GM19452 (cell line): ENCODE results near the gene CAMTA2.
A peak's percentile ranks its signal among the peaks of the same experiment; 100 is the strongest.

Source experiments
- ATAC-seq: cut with Tn5 transposase; IDR thresholded peaks from one replicate; pipeline ENCODE4 v1.9.1; 2021; ENCODE audit not compliant: unreplicated experiment

Gene CAMTA2

DNA sequence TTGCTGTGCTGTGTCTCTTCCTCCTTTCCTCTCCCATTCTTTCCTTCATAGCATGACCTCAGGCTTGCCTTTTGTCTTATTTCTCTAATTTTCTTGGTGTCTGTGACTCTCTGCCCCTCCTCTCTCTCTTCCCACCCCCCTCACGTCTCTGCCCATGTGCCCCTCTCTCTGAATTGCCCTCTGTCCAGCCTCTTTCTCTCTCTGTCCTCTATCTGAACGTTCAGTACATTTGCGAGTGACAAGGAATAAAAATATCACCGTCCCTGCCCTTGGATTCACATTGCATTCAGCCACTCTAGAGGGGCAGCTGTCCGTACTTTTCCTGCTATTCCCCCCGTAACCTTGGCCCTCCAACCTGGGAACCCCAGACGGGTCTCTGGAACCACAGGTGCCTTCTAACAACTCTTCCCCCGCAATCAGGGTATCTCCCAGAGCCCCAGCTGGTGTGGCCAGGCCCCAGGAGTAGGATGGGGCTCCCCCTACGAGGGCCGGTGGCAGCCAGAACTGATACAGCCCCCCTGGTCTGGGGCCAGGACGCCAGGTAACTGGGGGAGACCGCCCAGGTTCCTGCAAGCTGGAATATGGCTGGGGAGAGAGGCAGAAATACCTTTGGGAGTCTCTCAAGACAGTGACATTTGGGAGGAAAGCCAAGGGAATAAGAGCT is 12.1 kb upstream of the CAMTA2 start:
- ATAC-seq = no peak

DNA sequence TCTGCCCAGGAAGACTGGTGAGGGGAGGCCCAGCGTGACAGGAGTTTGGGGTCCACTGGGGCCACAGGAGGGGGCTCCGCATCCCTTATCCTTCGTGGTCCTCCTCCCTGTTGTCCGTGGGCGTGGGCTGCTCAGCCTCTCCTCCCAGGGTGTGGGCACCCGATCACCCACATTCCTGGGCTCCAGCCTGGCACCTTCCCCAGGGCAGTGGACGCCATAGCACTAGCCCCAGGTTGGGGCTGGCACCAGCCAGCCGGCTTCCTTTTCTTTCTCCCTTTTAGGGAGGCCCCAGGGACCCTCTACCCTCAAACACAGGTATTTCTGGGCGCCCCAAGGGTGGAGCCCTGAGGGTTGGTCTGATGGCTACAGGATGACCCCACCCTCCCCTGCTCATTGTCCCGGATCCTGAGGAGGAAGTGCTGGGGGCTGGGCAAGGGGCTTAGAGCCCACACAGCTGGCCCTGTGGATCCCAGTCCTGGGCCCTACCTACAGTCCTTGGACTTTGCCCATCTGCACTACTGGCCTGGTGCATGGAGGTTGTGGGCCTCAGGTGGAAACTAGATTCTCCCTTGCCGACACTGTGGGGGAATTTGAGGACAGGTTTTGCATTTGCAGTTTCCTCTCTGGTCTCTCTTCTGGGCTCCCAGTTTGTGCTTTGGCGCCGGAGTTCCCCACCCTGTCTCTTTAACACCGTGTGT is 11.4 kb upstream of the CAMTA2 start:
- ATAC-seq = no peak

DNA sequence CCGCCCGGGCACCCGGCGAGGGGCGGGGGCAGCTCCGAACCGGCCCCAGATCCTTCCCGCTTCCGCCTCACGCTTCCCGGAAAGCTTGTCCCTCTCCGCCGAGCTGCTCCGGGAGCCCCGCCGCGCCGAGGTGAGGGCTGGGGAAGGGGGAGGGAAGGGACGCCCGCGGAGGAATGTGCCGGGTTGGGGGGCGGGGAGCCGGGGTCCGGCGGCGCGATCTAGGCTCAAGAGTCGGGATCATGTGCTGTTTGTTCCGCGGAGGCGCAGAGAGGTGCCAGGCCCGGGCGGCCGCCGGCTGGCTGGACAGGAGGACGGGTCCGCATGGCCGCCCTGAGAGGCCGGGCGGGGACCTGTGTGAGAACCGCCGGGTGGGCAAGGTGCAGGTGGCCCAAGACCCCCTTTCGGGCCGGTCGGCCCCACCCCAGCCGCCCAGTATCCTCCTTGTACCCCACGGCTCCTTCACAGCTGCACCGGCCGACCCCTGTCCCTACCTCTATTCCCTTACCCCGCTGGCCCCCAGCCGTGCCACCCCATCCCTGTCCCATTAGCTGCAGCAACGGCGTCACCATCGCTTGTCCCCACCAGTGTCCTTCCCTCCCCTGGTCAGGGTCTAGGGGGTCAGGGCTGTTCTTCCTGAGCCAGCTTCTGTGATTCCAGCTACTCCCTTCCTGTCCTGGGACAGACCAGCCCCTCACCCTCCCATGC is 10.7 kb upstream of the CAMTA2 start:
- ATAC-seq = no peak

DNA sequence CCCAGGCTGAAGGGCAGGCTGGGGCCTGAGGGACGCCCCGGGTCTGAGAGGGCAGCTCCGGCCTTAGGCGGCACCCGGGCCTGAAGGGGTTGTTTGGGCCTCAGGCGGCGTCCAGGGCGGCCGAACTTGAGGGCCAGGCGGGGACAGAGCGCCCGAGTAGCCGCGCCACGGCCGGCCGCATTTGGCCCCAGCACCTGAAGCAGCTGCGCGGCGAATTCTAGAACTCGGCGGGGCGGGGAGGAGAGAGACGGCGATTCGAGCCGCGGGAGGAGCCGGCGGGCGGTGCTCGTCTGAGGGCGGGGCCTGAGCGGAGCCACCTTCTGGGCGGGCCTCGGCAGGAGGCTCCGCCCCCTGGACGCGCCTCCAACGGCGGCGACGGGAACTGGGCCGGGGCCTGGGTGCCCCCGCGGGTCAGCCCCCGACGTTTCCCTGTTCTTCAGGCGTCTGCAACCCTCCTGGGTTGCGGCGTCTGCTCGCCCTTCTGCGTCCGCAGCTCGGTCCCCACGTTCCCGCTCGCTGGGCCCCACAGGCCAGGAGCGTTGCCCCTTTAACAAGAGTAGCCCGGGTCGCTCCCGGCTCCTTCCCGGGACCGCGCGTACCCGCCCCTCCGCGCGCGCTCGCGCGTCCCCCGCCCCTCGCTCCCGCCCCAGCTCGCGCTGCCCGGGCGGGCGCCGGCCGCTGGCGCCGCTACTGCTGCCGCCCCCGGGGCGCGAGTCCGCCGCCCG is 10.0 kb upstream of the CAMTA2 start, which contains the start of the genes INCA1 and KIF1C:
Gene INCA1 (minus strand): TSS at position 221 of the 725 bp plus-strand sequence. CDS start 3,085 bp downstream, outside the sequence.
Gene KIF1C (plus strand): TSS at position 649 of the 725 bp plus-strand sequence. CDS start 2,297 bp downstream, outside the sequence.
- peak; percentile 83 for ATAC-seq

DNA sequence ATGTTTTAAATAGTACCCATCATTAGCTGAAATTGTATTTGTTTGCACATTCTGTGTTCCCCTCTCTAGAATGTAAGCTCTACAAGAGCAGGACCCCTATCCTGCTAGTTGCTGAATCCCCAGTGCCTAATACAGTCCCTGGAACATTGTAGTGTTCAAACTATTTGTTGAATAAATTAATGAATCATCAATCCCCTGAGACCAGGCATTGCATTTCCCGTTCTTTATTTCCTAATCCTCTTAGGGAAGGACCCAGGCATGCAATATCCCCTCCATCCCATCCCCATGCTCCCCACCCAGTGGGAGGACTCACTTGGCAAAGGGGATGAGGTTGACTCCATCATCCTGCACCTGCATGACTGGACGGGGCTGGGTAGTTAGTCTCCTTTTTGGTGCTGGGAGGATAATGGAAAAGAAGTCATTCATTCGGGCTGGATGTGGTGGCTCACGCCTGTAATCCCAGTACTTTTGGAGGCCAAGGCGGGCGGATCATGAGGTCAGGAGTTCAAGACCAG is 6.7 kb upstream of the CAMTA2 start:
- no peak for ATAC-seq

DNA sequence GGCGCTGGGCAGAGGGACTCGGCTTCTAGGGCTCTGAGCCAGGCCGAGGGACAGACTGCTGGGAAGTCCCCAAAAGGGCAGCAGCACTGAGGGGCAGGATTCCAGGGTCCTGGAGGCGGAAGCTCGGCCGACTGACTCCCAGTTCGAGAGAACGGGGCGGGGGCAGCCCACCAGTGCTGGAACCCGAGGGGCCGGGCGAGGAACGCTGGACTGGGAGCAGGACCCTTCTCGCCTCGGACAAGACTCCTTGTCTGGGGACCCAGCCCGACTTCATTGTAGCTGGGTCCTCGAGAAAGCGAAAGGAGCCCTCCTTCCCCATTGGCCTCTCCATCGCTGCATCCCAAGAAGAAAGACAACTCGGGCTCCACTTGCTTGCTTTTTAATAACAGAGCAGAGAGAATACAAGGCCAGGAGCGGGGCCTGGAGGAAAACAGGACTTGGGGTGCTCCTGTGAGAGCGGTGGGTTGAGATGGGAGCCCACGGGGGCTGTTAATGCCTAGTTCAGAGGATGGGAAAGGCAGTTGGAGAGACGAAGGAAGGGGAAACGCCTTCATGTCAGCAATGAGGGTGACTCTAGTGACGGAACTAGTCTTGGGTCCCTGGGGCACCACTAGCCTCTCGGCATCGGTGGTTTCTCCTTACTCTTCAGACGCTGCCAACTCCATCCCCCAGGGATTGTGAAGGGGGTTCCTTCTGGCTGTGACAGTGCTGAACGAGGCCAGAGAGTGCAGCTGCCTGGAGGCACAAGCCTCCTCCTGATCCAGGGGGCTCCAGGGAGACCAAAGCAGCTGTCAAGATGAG is 492 bp upstream of the CAMTA2 start:
- ATAC-seq = no peak

DNA sequence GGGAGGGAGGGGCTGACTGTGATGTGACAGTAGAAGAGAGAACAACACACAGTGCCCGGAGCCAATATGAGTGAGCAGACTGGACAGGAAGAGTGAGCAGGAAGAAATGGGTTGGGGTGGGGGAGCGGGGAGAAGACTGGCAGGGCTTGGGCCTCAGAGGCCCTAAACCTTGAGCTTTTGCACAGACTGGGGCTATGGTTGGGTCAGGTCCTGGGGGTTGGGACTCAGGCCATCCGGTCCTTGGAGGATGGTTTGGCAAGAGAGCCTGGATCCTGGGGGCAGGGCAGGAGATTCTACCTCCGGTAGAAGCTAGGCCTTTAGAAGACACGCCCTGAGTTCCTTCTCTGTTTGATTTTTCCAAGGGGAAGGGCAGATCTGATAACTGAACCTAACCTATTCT is 1.1 kb downstream of the CAMTA2 start:
- no peak for ATAC-seq

DNA sequence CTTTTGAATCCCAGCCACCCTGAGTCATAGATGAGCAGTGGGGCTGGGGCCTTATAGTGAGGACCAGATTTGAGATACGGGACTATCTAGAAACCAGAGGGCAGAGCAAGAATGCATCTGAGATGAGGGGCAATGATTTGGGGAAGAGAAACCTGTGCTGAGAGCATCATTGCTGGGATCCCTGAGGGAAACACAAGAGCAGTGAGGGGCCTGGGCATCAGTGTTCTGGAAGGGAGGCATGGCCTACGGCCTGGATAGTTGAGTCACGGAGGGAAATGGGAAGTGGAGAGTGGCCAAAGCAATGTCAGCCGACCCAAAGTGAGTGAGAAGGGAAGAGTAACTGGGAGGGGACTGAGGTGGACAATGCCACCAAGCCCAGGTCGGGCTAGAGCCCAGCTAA is 5.2 kb downstream of the CAMTA2 start:
- no peak for ATAC-seq

DNA sequence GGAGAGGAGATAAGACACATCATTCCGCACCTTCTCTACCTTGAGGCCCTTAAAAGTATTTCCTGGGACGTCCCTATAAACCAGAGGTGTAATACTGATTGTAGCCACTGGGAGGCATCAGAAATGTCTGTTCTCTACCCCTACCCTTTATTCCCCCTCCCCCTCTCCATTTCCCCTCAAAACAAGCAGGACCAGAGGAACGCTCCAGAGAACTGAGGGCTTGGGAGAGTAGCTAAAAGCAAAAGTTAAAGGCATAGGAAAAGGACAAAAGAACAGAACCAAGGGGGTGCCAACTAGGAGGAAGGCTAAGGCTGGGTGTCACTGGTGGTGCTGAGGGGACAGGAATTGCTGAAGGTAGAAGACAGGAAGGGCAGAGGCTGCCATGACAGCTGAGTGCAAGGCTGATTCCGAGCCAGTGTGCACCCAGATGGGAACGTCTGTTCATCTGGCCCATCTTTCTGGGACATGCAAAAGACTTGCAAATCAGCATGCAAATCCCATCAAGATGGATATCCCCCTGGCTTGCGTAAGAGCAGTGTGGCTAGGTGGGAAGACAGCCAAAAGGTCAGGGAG is 6.7 kb downstream of the CAMTA2 start:
- no peak for ATAC-seq

DNA sequence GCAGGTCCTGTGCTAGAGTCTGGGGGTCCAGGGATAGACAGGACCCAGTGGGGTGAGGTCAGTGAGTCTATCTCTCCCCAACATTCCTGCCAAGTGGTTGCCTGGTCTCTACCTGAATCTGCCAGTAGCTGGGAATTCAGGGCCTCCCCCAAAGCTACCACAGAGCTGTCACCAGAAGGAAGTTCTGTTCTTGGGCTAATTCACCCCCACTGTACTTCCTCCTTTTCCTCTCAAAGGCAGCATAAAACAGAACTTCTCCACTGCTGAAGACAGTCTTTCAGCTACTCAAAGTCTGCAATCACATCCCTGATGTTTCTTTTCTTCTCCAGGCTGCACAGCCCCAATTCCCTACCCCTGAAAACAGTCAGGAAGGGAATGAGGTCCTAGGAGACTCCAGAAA is 8.7 kb downstream of the CAMTA2 start:
- ATAC-seq = no peak

DNA sequence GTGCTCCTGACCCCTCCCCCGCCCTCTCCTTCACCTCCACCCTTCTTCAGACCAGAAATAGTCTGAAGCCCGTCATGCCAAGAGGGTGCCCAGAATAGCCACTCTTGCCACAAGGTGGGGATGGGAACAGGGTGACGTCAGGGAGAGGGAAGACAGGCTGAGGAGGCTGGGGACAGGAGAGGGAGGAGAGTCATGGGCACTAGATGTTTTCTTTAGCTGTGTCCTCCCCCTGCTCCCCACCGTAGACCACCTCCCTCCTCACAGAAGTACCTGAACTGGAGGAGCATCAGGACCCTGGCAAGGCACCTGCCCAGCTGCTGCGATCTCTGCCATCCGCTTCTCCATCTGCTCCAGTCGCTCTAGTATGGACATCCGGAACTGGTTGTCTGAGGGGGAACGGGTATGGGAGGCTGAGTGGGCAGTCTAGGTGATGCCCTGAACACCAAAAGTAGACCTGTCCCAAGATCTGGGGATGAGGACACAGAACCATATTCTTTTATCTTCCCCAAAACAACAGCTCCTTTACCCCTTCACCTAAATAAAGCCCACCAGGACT is 13.3 kb downstream of the CAMTA2 start:
- ATAC-seq = no peak

DNA sequence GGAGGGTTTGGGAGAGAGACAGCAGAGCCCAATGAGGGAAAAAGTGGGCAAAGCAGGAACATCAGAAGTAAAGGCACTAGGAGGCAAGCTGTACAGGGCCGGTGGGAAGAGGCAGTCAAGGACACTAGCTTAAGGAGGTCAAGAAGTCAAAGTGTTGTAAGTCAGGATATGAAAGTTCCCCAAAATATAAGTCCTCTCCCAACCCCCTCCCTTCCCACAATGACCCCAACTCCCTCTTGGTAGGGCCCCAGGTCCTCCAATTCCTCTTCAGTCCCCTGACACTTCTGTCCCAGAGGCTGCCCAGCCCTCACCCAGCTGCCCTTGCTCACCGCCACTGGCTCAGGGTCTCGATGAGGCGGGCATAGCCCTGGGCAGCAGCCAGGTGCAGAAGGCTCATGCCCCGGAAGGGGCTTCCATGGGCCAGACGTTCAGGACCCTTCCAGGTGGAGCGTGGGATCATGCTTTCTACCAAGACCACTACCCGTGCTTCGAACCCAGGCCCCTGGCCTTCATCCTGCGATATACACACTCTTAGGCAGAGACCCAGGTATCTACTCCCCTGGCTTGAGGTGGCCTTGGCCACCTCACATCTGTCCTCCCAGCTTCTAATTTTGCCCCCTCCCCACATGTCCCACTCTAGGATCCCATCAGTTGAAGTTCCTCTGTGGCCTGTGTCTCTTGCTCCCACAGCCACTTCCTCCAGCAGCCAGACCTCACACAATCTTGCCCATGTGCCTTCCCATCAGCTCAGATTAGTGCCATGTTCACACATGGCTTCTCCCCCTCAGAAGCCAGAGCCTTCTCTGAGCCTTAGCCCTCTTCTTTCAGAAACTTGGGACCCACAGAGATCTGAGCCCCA is 14.0 kb downstream of the CAMTA2 start:
- ATAC-seq = no peak

DNA sequence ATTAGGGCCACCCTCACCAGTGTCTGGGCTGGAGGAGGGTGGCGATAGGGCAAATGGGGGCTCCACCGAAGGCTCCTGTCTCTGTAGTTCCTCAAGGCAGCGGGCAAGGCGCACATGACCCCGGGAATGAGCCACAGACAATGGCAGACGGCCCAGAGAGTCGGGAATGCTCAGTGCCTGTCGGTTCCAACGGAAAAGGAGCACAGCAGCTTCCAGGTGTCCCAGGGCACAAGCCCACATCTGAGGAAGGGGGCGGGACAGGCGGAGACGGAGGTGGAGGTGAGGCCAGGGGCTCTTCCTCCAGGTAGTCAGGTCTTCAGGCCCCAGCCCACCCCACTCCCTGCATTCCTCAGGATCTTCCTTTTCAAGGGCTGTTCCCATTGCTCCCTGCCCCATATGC is 14.7 kb downstream of the CAMTA2 start:
- no peak for ATAC-seq

DNA sequence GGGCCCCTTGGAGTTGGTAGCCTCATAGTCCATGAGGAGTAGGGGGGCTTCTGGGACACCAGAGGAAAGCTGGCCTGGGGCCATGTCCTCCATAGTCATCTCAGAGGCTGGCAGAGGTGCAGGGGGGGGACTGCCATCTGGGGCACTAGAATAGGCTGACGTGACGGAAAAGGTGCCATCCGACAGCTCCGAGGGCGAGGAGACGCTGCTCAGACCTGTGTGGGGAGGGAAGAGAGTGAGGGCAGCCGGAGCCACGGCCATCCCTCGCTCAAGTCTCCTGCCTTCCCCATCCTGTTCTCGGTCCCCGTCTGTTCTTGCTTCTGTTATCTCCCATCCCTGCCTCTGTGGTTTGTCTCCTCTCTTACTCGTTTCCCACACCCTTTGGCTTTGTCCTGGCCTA is 15.2 kb downstream of the CAMTA2 start:
- no peak for ATAC-seq

DNA sequence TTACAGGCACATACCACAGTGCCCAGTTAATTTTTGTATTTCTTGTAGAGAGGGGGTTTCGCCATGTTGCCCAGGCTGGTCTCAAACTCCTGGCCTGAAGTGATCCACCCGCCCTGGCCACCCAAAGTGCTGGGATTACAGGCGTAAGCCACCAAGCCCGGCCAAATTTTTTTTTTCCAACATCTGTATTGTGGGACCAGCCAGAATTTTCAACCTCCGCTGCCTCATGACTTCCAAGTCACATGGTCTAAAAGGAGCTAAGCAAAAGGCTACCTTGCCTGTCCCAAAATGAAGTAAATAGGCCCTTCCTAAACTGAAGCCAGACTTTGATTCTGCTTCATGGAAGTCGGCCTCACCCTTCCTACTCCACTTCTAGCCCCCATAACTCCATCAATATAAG is 15.6 kb downstream of the CAMTA2 start:
- no peak for ATAC-seq

DNA sequence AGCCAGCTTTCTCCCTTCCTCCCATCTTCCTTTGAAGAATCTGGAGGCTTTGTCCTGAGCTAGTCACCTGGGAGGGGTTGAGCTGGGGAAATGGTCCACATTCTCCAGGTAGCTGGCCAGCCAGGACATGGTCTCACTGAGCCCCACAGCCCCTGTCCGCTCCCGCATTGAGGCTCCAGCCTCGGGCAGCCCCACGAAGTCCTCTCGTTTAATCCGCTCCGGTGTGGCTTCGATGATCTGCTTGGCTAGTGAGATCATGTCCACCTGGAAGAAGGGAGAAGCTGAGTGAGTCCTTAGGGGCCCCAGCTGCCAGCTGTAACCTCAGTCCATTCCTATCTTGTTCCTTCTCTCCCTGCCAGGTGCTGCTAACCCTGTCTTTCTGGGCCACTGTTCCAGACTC is 17.2 kb downstream of the CAMTA2 start:
- ATAC-seq = no peak

DNA sequence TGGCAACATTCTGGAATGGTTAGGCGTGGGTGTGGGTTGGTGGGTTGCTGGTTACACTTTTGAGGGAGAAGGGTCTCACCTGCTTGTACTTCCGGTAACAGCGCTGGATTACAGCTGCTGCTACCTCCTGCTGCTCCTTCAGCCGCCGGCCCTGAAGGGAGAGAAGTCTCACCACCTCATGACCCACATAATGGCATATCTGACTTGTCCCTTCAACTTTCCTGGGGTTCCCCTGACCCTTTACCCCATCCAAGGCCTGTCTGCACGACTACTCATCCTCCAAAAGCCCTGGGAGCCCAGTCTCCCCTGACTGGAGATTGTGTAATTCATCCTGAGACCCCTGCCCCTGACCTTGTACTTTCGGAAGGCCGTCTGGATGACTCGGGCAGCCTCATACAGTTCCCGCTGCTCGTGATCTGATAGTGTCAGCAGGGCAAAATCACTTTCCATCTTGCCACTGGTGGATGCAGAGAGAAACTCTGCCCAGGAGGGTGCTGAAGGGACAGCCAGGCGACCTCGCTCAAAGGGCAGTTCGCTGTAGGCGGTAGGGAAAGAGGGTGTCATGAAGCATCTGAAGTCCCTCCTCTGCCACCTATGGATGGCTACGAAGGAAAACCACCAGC is 17.8 kb downstream of the CAMTA2 start:
- ATAC-seq = no peak

DNA sequence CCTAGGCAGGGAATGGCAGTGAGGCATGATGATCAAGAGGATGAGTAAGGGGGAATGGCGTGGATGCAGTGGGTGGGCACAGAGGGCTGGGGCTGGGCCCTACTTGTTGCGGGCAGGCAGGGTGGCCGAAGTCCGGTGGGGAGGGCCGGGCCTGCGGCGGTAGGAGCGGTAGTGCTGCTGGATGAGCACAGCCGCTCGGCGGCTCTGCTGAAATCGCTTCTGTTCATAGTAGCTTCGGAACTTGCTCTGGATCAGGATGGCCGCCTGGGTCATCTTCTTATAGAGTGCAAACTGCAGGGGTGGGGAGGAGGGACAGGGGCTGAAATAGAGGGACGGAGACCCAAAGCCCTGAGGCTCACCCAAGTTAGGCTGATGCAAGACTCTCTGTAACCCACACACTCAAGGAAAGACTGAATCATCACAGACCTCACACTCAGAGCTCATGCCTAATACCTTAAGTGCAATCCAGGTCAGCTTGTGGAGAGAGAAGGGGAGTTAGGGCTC is 18.4 kb downstream of the CAMTA2 start:
- ATAC-seq = no peak
